CD4-positive, alpha-beta T cell (primary cell): ENCODE data around the gene OPRD1. TPM values are rescaled to one million over a fixed set of nuclear protein-coding genes. Genes with fewer than 3 reads are reported as not detected.
"Not testable (repeated sequence)": the region's sequence is repeated elsewhere in the genome, so short reads cannot be mapped to it uniquely, and the experiment has no call there.

Experiments used
- ATAC-seq: fragments of 200-7000 bp; cut with Tn5 transposase; one replicate; pipeline ENCODE4 v1.10.0; 2022; ENCODE audit warnings: mild to moderate bottlenecking; ENCODE audit not compliant: poor library complexity
- CTCF ChIA-PET: fragments of 350-600 bp; sonication (Branson Sonifier 250); formaldehyde crosslinking; loops from one replicate; lab custom pipeline; 2021; ENCODE audit warnings: antibody characterized with exemption, inconsistent platforms; lab: Charles Lee
- POLR2A ChIA-PET: fragments of 350-600 bp; sonication (Branson Sonifier 250); formaldehyde crosslinking; loops from one replicate; lab custom pipeline; 2021; ENCODE audit warnings: antibody characterized with exemption, inconsistent platforms; lab: Charles Lee
- DNase-seq, 14 experiments: peaks; one replicate each; pipeline ENCODE4 v3.0.0-alpha.2; 2013 to 2020; ENCODE audit warnings: mixed read lengths in 2 of 14
- H3K27ac ChIP-seq, 2 donors: one replicate each; pipeline versions ENCODE4 v1.5.1 to v1.7.0; 2013; ENCODE audit warnings: low read length in 2 of 2, low read depth in 1 of 2, mild to moderate bottlenecking in 1 of 2
- H3K27me3 ChIP-seq, 2 experiments: 1 replicate in 1 of 2; 2 replicates in 1 of 2; pipeline versions ENCODE4 v1.6.1 to v1.7.0; 2013; ENCODE audit warnings: low read length in 2 of 2, control low read depth in 1 of 2, mild to moderate bottlenecking in 1 of 2, moderate library complexity in 1 of 2; ENCODE audit not compliant: insufficient read depth in 2 of 2, control insufficient read depth in 1 of 2
- H3K36me3 ChIP-seq: one replicate; pipeline ENCODE4 v1.6.1; 2013; ENCODE audit warnings: low read length, control low read depth; ENCODE audit not compliant: insufficient read depth
- H3K4me1 ChIP-seq: one replicate; pipeline ENCODE4 v1.6.1; 2013; ENCODE audit warnings: low read length, control low read depth; ENCODE audit not compliant: insufficient read depth
- H3K4me3 ChIP-seq: one replicate; pipeline ENCODE4 v1.5.1; 2013; ENCODE audit warnings: mild to moderate bottlenecking, low read length, moderate library complexity
- H3K9me3 ChIP-seq, 2 experiments: 1 replicate in 1 of 2; 2 replicates in 1 of 2; pipeline versions ENCODE4 v1.6.1 to v1.7.0; 2013; ENCODE audit warnings: low read length in 2 of 2, mild to moderate bottlenecking in 2 of 2, control low read depth in 1 of 2, moderate library complexity in 1 of 2; ENCODE audit not compliant: control insufficient read depth in 1 of 2, insufficient read depth in 1 of 2
- H3K27ac Mint-ChIP-seq: one replicate; pipeline ENCODE4 v1.8.0; 2020; ENCODE audit warnings: mixed read lengths
- H3K27me3 Mint-ChIP-seq: one replicate; pipeline ENCODE4 v1.8.0; 2021; ENCODE audit warnings: mixed read lengths
- H3K36me3 Mint-ChIP-seq: one replicate; pipeline ENCODE4 v1.8.0; 2021; ENCODE audit warnings: low read depth, mixed read lengths
- H3K4me1 Mint-ChIP-seq: one replicate; pipeline ENCODE4 v1.8.0; 2021; ENCODE audit warnings: low read depth, mixed read lengths
- H3K4me3 Mint-ChIP-seq: one replicate; pipeline ENCODE4 v1.8.0; 2020; ENCODE audit warnings: mild to moderate bottlenecking, mixed read lengths
- H3K9me3 Mint-ChIP-seq: one replicate; pipeline ENCODE4 v1.8.0; 2020; ENCODE audit warnings: mixed read lengths
- CTCF ChIP-seq: fragments of 200-600 bp; IDR thresholded peaks from one replicate; pipeline ENCODE4 v1.8.0; 2022; ENCODE audit warnings: antibody characterized with exemption, mild to moderate bottlenecking
- intact Hi-C, 2 experiments: fragments of 100-400 bp; cut with DNase I in 1 of 2; cut with micrococcal nuclease in 1 of 2; formaldehyde crosslinking; loops; one replicate each; pipeline versions ENCODE4 v1.15.1 to v1.9.0; 2023 to 2025; cut with DNase I, micrococcal nuclease
- total RNA-seq, 174 experiments: library from RNA in 2 of 174; stranded (reverse) in 2 of 174; gene quantifications; one replicate each; pipeline ENCODE4 v1.2.3 and lab custom pipeline; 2021 to 2026

OPRD1 gene
- total RNA-seq, 2 experiments from 2014 or later = not detected

DNA sequence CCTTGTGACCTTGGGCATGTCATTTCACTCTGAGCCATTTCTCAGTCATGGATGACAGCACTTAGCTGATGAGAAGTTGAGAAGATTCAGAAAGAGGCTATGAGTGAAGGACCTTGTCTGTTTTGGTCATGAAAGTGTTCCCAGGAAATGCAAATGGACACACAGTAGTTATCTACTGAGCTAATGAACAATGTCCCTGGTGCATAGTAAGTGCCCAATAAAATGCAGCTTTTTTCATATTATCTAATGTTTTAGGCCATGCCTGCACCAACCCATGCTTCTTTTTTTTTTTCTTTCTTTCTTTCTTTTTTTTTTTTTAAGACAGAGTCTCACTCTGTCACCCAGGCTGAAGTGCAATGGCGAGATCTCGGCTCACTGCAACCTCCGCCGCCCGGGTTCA lies 58.0 kb downstream of the OPRD1 start:
- no peak for ATAC-seq
- no peaks in the 10 kb centered on the region for H3K9me3 ChIP-seq
- POLR2A ChIA-PET = no interaction called here
- H3K4me3 ChIP-seq = no peak overlapping the region
- no peak for TF ChIP-seq CTCF
- H3K4me3 Mint-ChIP-seq = no peak overlapping the region
- no peak overlapping the region for H3K27ac ChIP-seq
- H3K4me1 Mint-ChIP-seq = no peaks in the 10 kb centered on the region
- H3K27ac Mint-ChIP-seq = no peak overlapping the region
- peaks cover 4% of the 10 kb centered on the region for H3K27me3 Mint-ChIP-seq
- intact Hi-C loops = no loop called here
- no peaks in the 10 kb centered on the region for H3K36me3 ChIP-seq
- no peaks in the 10 kb centered on the region for H3K27me3 ChIP-seq
- CTCF ChIA-PET = no interaction called here
- no peaks in the 10 kb centered on the region for H3K4me1 ChIP-seq
- H3K36me3 Mint-ChIP-seq = no peaks in the 10 kb centered on the region
- no peak for DNase-seq
- H3K9me3 Mint-ChIP-seq = no peaks in the 10 kb centered on the region

DNA sequence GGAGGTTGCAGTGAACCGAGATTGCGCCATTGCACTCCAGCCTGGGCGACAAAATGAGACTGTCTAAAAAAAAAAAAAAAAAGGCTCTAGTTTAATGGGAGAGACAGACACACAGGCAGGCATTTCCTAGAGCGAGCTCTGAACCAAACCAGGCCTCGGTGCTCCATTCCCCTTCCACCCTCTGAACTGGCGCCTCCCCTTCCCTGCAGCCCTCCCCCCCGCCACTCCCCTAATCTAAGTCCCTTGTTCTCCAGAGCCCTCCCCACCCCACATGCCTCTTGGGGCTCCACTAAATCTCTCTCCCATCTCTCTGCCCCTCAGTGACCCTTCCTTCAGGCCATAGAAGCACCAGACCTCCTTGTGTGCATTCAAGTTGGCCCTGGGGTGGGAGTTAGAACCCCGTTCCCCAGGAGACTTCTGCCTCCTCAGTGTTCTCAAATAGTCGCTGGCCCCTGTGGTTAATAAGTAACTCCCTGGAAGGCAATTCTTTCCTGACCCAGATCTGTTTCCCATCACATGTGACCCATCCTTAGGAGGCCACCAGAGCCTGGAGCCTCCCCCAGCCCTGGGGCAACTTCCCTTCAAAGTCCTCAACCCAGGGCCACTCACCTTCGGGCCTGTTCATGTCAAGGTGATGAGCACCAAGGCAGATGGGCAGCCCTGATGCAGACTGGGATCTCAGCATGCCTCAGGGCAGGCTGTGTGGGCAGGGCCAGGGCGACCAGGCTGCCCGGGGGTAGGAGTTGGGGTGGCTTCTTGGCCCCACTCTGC lies 59.8 kb downstream of the OPRD1 start:
- Histone ChIP-seq H3K4me3 (no peak overlapping the region), H3K27ac (no peak overlapping the region), H3K27me3 (peaks cover 0 to 2% of the 10 kb centered on the region in 2 experiments), H3K36me3 (no peaks in the 10 kb centered on the region), H3K9me3 (no peaks in the 10 kb centered on the region), H3K4me1 (no peaks in the 10 kb centered on the region)
- Mint-ChIP-seq H3K4me1 (no peaks in the 10 kb centered on the region), H3K9me3 (no peaks in the 10 kb centered on the region), H3K27ac (no peak overlapping the region), H3K4me3 (no peak overlapping the region), H3K27me3 (peaks cover 4% of the 10 kb centered on the region), H3K36me3 (no peaks in the 10 kb centered on the region)
- POLR2A ChIA-PET = no interaction called here
- ATAC-seq = no peak
- no peak for TF ChIP-seq CTCF
- CTCF ChIA-PET = no interaction called here
- intact Hi-C loops = no loop called here
- no peak for DNase-seq

DNA sequence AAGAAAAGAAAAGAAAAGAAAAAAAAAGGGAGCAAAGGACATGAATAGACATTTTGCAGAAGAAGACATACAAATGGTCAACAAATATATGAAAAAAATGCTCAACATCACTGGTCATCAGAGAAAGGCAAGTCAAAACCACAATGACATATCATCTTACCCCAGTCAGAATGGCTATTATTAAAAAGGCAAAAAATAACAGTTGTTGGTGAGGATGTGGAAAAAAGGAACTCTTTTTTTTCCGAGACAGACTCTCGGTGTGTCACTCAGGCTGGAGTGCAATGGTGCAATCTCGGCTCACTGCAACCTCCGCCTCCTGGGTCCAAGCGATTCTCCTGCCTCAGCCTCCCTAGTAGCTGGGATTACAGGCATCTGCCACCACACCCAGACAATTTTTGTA lies 63.2 kb downstream of the OPRD1 start:
- H3K4me1 ChIP-seq, H3K27me3 ChIP-seq, H3K4me3 Mint-ChIP-seq, H3K27ac Mint-ChIP-seq, H3K36me3 ChIP-seq, H3K4me1 Mint-ChIP-seq, H3K4me3 ChIP-seq, POLR2A ChIA-PET, H3K36me3 Mint-ChIP-seq, ATAC-seq, H3K27ac ChIP-seq, DNase-seq, H3K9me3 ChIP-seq, H3K9me3 Mint-ChIP-seq, H3K27me3 Mint-ChIP-seq: not testable (repeated sequence)
- intact Hi-C loops = loop anchor here in 1 of 2 experiments (5.0 kb wide), 2 partner anchors 138 to 628 kb away; partner anchors contain the start of gene YTHDF2
- CTCF ChIA-PET = interaction anchor here (0.7 to 3.1 kb wide), 2 partner anchors 90 to 217 kb away, joined by 4 to 40 read pairs; no protein-coding TSS in a partner anchor
